Stimulated activated CD4-positive, alpha-beta T cell treated with anti-CD3 and anti-CD28 coated beads, Interleukin-15, amount 100 ng/mL, for 48 hours (primary cell): ENCODE data around the gene YTHDF2.
"Not testable (repeated sequence)": the region's sequence is repeated elsewhere in the genome, so short reads cannot be mapped to it uniquely, and the experiment has no call there.

Experiments
- DNase-seq, 2 donors: peaks; one replicate each; pipeline ENCODE4 v3.0.0-alpha.2; 2020; ENCODE audit warnings: low read depth in 2 of 2

YTHDF2 gene

GRCh38 chr1:28759257-28759656, 22.5 kb downstream of the YTHDF2 start:
- no peak for DNase-seq

- DNase-seq, result no peak
Measured at GRCh38 chr1:28761189-28761588, 24.4 kb downstream of the YTHDF2 start.

GRCh38 chr1:28766532-28767183, 29.9 kb downstream of the YTHDF2 start:
- DNase-seq, result no peak

- DNase-seq, result no peak
Measured at GRCh38 chr1:28770601-28771165, 33.9 kb downstream of the YTHDF2 start.

GRCh38 chr1:28771921-28772320, 35.2 kb downstream of the YTHDF2 start:
- not testable (repeated sequence) for DNase-seq

- no peak for DNase-seq
Measured at GRCh38 chr1:28773105-28773504, 36.4 kb downstream of the YTHDF2 start.

GRCh38 chr1:28775121-28775942, 38.6 kb downstream of the YTHDF2 start:
- DNase-seq, result peak; percentile 13 to 49

GRCh38 chr1:28776341-28776740, 39.6 kb downstream of the YTHDF2 start:
- no peak for DNase-seq

GRCh38 chr1:28778021-28778420, 41.3 kb downstream of the YTHDF2 start:
- DNase-seq, result no peak

- no peak for DNase-seq
Measured at GRCh38 chr1:28779751-28780408, 43.1 kb downstream of the YTHDF2 start.

GRCh38 chr1:28781305-28781704, 44.6 kb downstream of the YTHDF2 start:
- no peak for DNase-seq

- no peak for DNase-seq
Measured at GRCh38 chr1:28782011-28782410, 45.3 kb downstream of the YTHDF2 start.

GRCh38 chr1:28783363-28783762, 46.6 kb downstream of the YTHDF2 start:
- no peak for DNase-seq

GRCh38 chr1:28789412-28789811, 52.7 kb downstream of the YTHDF2 start:
- DNase-seq, result no peak

- DNase-seq, result no peak
Measured at GRCh38 chr1:28789816-28790215, 53.1 kb downstream of the YTHDF2 start.

- DNase-seq, result no peak
Measured at GRCh38 chr1:28790377-28791035, 53.8 kb downstream of the YTHDF2 start.

- not testable (repeated sequence) for DNase-seq
Measured at GRCh38 chr1:28791929-28792328, 55.2 kb downstream of the YTHDF2 start.

- DNase-seq, result no peak
Measured at GRCh38 chr1:28792644-28793121, 55.9 kb downstream of the YTHDF2 start.

- not testable (repeated sequence) for DNase-seq
Measured at GRCh38 chr1:28794582-28794981, 57.8 kb downstream of the YTHDF2 start.

GRCh38 chr1:28796352-28797211, 59.8 kb downstream of the YTHDF2 start:
- no peak for DNase-seq

- DNase-seq, result no peak
Measured at GRCh38 chr1:28800324-28800723, 63.6 kb downstream of the YTHDF2 start.
